MM.1S (cell line): ENCODE measurements around the gene NDUFS2.

Source experiments
- EZH2 ChIP-seq: fragments of 300-600 bp; sonication (generic); optimal IDR thresholded peaks from 2 replicates; pipeline ENCODE3; 2017; ENCODE audit warnings: low read depth, mild to moderate bottlenecking, antibody characterized with exemption, low read length, mixed read lengths
- EZH2phosphoT487 ChIP-seq: fragments of 300-600 bp; sonication (generic); IDR thresholded peaks from 2 replicates; pipeline ENCODE4 v1.6.1; 2018; ENCODE audit warnings: antibody characterized with exemption, low read length
- TF ChIP-seq, protein P1 (sequence below): fragments of 300-600 bp; sonication (generic); IDR thresholded peaks from 2 replicates; pipeline ENCODE4 v1.5.1; 2016; ENCODE audit warnings: antibody characterized with exemption, low read length, mixed read lengths

DNA sequence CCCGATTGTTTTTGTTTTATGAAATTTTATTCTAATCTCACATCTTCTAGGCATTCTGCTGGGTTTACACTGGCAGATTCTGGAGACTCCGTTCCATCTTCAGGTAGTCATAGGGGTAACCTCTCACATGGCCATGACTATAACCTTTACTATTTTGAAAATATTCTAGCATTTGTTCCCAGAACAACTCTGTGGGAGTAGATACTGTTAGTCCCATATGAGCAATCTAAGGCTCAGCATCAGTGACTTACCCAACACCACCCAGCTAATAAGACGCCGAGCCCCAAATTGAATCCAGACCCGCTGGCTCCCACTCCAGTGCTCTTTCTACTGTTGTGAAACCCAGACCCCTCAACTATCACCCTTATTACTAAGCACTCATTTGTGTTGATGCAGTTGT is 13.1 kb upstream of the NDUFS2 start:
- TF ChIP-seq, protein P1, sequence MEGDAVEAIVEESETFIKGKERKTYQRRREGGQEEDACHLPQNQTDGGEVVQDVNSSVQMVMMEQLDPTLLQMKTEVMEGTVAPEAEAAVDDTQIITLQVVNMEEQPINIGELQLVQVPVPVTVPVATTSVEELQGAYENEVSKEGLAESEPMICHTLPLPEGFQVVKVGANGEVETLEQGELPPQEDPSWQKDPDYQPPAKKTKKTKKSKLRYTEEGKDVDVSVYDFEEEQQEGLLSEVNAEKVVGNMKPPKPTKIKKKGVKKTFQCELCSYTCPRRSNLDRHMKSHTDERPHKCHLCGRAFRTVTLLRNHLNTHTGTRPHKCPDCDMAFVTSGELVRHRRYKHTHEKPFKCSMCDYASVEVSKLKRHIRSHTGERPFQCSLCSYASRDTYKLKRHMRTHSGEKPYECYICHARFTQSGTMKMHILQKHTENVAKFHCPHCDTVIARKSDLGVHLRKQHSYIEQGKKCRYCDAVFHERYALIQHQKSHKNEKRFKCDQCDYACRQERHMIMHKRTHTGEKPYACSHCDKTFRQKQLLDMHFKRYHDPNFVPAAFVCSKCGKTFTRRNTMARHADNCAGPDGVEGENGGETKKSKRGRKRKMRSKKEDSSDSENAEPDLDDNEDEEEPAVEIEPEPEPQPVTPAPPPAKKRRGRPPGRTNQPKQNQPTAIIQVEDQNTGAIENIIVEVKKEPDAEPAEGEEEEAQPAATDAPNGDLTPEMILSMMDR = no peak
- TF ChIP-seq EZH2phosphoT487 = no peak
- TF ChIP-seq EZH2 = no peak
